ENCODE results near the gene NT5C1B.

NT5C1B gene

GRCh38 chr2:18588802-18589201 is 567 bp downstream of the NT5C1B start:
- DNase-seq (ENCODE audit: extremely low read depth, low read depth): no peak
- TF ChIP-seq, protein P1, sequence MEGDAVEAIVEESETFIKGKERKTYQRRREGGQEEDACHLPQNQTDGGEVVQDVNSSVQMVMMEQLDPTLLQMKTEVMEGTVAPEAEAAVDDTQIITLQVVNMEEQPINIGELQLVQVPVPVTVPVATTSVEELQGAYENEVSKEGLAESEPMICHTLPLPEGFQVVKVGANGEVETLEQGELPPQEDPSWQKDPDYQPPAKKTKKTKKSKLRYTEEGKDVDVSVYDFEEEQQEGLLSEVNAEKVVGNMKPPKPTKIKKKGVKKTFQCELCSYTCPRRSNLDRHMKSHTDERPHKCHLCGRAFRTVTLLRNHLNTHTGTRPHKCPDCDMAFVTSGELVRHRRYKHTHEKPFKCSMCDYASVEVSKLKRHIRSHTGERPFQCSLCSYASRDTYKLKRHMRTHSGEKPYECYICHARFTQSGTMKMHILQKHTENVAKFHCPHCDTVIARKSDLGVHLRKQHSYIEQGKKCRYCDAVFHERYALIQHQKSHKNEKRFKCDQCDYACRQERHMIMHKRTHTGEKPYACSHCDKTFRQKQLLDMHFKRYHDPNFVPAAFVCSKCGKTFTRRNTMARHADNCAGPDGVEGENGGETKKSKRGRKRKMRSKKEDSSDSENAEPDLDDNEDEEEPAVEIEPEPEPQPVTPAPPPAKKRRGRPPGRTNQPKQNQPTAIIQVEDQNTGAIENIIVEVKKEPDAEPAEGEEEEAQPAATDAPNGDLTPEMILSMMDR (IDR thresholded peaks at IDR 0.05; ENCODE audit: low read depth, low read length): no peak

DNA sequence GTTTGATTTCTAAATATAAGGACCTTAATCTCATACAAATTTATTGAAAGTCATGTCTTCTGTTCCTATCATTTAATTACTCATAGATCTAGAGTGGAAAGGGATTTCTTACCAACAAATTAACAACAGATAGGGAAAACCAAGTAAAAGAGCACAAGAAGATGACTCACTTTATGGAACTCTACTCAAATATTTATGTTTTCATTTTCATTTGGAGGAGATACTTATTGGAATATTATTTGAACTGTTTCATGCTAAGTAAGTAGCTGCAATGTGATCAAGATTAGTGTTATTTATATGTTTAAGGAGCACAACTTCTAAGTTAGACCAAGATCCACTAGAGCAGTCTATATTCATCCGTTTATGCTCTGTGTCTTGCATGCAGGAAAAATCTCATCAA is 1.3 kb downstream of the NT5C1B start:
- TF ChIP-seq, protein P1 (IDR thresholded peaks at IDR 0.05; ENCODE audit: low read depth, low read length): no peak
- DNase-seq (ENCODE audit: extremely low read depth, low read depth): no peak

DNA sequence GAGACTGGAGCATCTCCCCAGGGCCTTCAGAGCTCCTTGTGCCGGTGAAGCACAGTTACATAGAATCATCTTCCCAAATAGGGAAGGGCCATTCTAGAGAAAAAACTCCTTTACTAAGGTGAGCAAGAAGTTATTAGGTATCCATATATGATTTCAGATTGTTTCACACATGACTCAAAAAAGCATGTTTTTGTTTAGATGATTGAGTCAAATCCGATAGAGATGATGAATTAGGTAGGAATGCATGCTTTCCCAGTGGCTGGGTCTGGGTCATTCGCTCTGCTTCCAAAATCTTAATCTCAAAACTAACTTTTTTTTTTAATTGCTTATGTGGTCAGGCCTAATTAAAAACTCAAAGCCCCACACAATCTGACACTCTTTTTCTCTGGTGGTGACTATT is 3.8 kb downstream of the NT5C1B start:
- TF ChIP-seq, protein P1 (IDR thresholded peaks at IDR 0.05; ENCODE audit: low read depth, low read length): no peak
- DNase-seq (ENCODE audit: extremely low read depth, low read depth): no peak

DNA sequence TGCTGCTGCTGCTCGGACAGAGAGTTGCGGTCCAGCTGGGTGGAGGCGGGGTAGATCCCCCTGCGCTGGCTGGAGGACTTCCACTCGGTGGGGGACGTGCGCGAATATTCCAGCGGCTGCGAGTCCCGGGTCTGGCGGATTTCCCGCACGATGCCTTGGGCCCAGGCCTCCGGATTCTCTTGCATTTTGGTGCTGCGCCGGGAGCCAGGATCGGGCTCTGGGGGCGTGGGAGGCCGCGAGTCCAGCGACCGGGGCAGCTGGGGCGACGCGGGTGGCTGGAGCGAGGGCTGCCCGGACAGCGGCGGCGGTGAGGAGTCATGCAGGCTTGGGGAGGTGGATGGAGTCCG is 4.8 kb downstream of the NT5C1B start:
- TF ChIP-seq, protein P1 (IDR thresholded peaks at IDR 0.05; ENCODE audit: low read depth, low read length): no peak

DNA sequence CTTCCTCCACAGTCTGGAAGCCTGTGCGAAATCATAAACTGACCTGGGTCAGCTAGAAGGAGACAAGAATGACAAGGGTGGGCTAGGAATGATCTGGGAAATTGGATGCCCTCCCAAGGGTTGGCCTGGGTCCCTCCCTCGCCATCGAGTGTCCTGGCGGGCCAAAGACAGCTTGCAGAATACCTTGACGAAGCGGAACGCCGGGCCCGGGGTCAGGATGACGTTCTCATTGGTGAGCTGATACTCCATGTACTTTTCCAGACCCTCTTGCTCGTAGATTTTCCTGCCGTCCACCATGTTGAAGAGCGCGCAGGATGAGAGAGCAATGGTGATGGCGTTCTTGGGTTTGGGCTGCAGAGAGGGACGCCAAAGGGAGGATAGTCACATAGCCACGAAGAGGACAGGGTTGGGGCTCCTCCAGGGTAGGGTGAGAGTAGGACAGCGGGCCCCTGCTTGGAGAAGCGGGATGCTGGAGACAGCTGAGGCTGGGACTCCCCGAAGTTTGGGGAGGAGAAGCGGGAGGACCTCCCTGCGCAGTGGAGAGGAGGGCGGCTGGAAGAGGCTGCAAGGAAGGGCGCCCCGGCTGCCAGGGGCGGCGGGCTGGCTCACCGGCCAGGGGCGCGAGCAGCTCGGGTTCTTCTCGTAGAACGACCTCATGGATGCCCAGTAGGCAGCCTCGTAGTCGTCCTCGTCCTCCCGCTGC is 5.3 kb downstream of the NT5C1B start:
- no peak for DNase-seq (ENCODE audit: extremely low read depth, low read depth)
- TF ChIP-seq, protein P1 (IDR thresholded peaks at IDR 0.05; ENCODE audit: low read depth, low read length): no peak

More for the DNA sequence above, 4.8 kb downstream of the NT5C1B start:
- no peak for DNase-seq (ENCODE audit: extremely low read depth, low read depth)

- no peak for DNase-seq (ENCODE audit: extremely low read depth, low read depth)
- TF ChIP-seq, protein P1 (IDR thresholded peaks at IDR 0.05; ENCODE audit: low read depth, low read length): no peak
Observed at GRCh38 chr2:18580606-18581005, 8.8 kb downstream of the NT5C1B start.

DNA sequence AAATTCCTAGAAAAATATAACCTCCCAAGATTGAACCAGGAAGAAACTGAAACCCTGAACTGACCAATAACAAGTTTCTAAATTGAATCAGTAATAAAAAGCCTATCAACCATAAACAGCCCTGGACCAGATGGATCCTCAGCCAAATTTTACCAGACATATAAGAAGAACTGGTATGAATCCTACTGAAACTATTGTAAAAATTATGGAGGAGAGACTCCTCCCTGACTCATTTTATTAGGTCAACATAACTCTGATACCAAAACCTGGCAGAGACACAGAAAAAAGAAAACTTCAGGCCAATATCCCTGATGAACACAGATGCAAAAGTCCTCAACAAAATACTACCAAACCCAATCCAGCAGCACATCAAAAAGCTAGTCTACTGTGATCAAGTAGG is 11.3 kb downstream of the NT5C1B start:
- DNase-seq (ENCODE audit: extremely low read depth, low read depth): no peak

More for the DNA sequence above, 11.3 kb downstream of the NT5C1B start:
- TF ChIP-seq, protein P1 (IDR thresholded peaks at IDR 0.05; ENCODE audit: low read depth, low read length): no peak

Measured in AG09319 (cell line).